Effector CD8-positive, alpha-beta T cell (primary cell): ENCODE results near the gene IFI6.
"Not testable (repeated sequence)": the region's sequence is repeated elsewhere in the genome, so short reads cannot be mapped to it uniquely, and the experiment has no call there.

Source experiments
- DNase-seq: peaks from one replicate; lab custom pipeline; 2025; lab: John Stamatoyannopoulos, UW
- total RNA-seq, 4 experiments: gene quantifications; one replicate each; lab custom pipeline; 2026; lab: John Stamatoyannopoulos, UW

The IFI6 gene, protein sequence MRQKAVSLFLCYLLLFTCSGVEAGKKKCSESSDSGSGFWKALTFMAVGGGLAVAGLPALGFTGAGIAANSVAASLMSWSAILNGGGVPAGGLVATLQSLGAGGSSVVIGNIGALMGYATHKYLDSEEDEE
- total RNA-seq, result 4.9 to 18.3 (median 9.5) reads per million in 4 experiments

- DNase-seq, result peak; percentile 72
Measured at GRCh38 chr1:27671964-27672749, at the start of gene IFI6. IFI6 (minus strand) TSS chr1:27672192; CDS start chr1:27669314, 2,878 bp downstream.

GRCh38 chr1:27719286-27720251 is 47.6 kb upstream of the IFI6 start:
- no peak for DNase-seq

- DNase-seq, result no peak
Measured at GRCh38 chr1:27716262-27716895, 44.4 kb upstream of the IFI6 start.

DNA sequence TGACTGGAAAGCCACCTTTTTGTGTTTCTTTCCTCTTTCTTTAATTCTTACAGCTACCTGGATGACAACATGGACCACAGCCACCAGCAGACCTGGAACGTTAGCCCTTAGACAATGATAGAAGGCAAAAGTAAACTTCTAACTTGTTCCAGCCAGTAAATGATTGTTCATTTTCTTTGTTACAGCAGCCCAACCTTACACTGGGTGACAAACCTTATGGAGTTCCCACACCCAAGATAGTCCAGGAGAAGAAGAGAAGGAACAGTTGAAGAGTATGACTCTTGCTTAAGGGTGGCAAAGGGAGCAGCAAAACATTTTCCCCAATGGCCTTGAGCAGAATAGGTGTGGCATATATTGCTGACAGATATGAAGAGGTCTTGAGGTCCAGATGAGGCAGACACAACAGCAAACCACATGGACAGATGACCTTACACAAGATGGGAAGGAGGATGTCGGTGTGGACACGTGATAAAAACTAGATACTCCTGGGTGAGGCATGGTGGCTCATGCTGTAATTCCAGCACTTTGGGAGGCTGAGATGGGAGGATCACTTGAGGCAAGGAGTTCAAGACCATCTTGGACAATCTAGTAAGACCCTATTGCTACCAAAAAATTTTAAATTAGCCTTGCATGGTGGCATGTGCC is 42.0 kb upstream of the IFI6 start:
- no peak for DNase-seq

DNA sequence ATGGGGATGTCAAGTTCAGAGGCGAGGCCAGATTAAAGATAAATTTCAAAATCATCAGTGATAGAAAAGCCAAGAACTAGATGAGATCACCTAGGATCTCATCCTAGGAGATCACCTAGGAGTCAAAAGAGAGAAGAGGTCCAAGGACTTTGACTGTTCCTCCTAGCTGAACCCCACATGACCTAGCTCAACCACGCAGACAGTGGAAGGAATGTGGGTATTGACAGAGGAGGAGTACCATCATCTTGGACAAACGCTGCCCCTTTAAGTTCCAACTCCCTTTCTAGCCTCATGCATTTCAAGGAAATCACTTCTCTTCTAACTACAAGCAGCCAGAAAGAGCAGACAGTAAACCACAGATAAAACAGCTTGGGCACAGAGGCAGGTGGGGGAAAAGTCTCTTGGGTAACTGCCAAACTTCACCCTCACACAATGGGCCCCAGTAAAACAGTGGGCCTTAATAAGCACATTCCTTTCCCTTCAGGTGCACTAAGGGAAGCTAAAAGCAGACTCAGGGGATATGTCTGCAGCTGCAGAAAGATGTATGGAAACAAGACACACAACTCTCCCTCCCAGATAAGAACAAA is 41.2 kb upstream of the IFI6 start:
- DNase-seq, result no peak

DNA sequence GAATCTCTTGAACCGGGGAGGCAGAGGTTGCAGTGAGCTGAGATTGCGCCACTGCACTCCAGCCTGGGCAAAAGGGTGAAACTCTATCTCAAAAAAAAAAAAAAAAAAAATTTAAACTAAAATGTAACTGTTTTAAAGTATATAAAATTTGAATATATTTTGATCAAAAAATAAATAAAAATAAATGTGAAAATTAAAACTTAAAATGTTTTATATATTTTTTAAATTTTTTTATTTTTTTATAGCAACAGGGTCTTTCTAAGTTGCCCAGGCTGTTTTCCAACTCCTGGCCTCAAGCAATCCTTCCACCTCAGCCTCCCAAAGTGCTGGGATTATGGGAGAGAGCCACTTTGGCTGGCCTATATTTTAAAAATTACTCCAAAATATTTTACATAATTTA is 38.6 kb upstream of the IFI6 start:
- DNase-seq, result no peak

DNA sequence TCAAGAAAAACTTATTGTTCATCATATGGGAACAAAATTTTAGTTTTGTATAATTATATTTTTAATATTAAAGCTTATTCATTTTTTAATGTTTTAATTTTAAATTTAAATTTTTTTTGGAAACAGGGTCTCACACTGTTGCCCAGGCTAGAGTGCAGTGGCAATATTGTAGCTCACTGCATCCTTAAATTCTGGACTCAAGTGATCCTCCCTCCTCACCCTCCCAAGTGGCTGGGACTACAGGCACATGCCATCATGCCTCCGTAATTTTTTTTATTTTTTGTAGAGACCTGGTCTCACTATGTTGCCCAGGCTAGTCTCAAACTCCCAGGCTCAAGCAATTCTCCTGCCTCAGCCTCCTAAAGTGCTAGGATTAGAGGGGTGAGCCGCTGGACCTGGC is 33.6 kb upstream of the IFI6 start:
- DNase-seq, result no peak

- no peak for DNase-seq
Measured at GRCh38 chr1:27704958-27705357, 33.0 kb upstream of the IFI6 start.

- not testable (repeated sequence) for DNase-seq
Measured at GRCh38 chr1:27696835-27697234, 24.8 kb upstream of the IFI6 start.

DNA sequence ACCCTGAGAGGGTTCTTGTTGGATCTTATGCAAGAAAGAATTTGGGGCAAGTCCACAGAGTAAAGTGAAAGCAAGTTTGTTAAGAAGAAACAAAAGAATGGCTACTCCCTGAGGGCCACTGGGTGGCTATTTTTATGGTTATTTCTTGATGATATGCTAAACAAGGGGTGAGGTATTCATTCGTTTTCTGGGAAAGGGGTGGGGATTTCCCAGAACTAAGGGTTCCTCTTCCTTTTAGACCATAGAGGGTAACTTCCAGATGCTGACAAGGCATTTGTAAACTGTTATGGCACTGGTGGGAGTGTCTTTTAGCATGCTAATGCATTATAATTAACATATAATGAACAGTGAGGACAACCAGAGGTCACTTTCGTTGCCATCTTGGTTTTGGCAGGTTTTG is 18.2 kb upstream of the IFI6 start:
- DNase-seq, result no peak

DNA sequence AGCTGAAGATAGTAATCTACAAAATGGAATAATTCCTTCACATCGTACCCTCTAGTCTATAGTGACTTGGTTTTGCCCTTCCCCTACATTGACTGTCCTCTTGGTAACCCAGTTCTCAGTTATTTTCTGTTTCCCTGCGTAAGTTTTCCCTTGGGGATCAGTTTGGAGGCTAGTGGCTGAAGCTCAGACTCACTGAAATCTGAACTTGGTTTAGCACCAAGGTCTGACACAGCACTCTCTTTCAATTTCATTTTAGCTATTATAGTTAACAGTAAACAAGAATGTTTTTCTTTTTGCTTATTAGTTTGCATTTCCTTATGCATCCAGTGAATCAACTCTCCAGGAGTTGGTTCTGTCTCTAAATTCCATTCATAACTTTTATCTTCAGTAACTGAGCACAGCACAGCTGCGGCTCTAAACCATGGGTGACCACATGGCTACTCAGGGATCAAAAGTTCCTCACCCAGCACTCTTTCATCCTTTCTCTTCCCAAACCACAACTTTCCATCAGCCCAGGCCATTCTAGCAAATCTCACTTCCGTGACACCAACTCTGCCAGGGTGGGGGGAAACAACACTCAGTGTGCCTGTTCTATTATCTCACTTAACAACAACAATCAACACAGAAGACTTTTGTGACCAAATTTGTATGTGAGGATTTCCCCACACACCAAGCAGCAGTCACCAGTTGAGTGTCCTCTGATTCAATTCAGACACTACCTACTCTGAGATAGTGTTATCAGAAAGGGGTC is 17.6 kb upstream of the IFI6 start:
- no peak for DNase-seq

DNA sequence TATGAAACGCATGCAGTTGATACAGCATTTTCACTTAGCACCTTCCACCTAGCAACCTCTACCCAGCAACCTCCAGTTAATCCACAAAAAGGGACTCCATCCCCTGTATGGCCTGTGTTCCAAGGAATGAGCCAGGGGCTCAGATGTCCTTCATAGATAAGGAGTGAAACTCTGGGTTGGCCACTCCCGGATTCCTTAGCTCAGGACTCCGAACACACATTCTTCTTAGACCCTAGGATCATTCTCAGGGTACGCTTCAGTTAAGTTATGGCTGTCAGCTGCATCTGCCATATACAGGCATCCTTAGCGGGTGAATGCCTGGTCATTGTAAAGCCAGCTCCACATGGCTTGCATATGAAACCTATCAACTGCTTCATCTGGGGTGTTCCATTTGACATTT is 15.9 kb upstream of the IFI6 start:
- DNase-seq, result no peak

- no peak for DNase-seq
Measured at GRCh38 chr1:27686223-27686990, 14.4 kb upstream of the IFI6 start.

DNA sequence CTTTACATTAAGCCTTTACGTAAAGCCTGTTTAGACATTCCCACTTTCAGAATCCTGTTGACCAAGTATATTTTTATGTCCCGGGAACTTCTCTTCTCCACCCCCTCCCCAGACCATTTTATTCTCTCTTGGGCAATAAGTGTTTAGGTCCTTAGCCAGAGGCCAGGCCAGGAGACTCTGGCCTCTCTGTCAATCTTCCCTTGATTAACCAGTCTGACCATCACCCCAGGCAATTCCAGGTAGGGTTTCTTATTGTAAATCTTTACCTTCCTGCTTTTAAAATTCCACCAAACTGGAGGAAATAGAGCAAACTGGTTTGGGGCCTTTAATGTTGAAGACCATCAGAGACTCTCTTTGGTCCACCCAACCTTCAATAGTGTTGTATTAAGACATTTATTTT is 12.2 kb upstream of the IFI6 start:
- no peak for DNase-seq

- DNase-seq, result no peak
Measured at GRCh38 chr1:27682351-27682944, 10.5 kb upstream of the IFI6 start.

DNA sequence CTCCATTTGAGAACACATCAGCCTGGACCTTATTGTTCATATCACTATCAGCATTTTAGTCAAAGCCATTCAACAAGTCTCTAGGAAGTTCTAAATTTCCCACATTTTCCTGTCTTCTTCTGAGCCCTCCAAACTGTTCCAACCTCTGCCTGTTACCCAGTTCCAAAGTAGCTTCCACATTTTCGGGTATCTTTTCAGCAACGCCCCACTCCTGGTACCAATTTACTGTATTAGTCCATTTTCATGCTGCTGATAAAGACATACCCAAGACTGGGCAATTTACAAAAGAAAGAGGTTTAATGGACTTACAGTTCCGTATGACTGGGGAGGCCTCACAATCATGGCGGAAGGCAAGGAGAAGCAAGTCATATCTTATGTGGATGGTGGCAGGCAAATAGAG is 9.6 kb upstream of the IFI6 start:
- not testable (repeated sequence) for DNase-seq

DNA sequence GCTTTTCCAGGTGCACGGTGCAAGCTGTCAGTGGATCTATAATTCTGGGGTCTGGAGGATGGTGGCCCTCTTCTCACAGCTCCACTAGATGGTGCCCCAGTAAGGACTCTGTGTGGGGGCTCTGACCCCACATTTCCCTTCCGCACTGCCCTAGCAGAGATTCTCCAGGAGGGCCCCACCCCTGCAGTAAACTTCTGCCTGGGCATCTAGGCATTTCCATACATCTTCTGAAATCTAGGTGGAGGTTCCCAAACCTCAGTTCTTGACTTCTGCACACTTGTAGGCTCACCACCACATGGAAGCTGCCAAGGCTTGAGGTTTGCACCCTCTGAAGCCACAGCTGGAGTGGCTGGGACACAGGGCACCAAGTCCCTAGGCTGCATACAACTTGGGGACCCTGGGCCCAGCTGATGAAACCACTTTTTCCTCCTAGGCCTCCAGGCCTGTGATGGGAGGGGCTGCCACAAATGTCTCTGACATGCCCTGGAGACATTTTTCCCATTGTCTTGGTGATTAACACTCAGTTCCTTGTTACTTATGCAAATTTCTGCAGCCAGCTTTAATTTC is 8.3 kb upstream of the IFI6 start:
- DNase-seq, result not testable (repeated sequence)

GRCh38 chr1:27678747-27679146 is 6.8 kb upstream of the IFI6 start:
- no peak for DNase-seq

- no peak for DNase-seq
Measured at GRCh38 chr1:27676410-27676809, 4.4 kb upstream of the IFI6 start.
